K562 (cell line): ENCODE data around the gene PLCL1. TPM values are rescaled to one million over a fixed set of nuclear protein-coding genes. Genes with fewer than 3 reads are reported as not detected.

Experiments used
- BCL6 ChIP-seq: fragments of 250-450 bp; sonication (Bioruptor Pico); IDR thresholded peaks from 2 replicates; pipeline ENCODE4 v1.4.0; 2020
- DDX20 ChIP-seq: fragments of 450-650 bp; IDR thresholded peaks from 2 replicates; pipeline ENCODE4 v1.6.1; 2016; ENCODE audit warnings: missing genetic modification characterization, low read depth, mild to moderate bottlenecking, missing compliant biosample characterization, moderate library complexity
- ILK ChIP-seq: fragments of 450-650 bp; IDR thresholded peaks from 2 replicates; pipeline ENCODE4 v1.6.1; 2016; ENCODE audit warnings: missing genetic modification characterization, low read depth, mild to moderate bottlenecking, missing compliant biosample characterization, moderate library complexity, borderline replicate concordance
- MBD1 ChIP-seq: fragments of 250-450 bp; sonication (Bioruptor Pico); IDR thresholded peaks from 2 replicates; pipeline ENCODE4 v1.8.0; 2022; ENCODE audit warnings: inconsistent platforms
- NFATC3 ChIP-seq: fragments of 450-650 bp; IDR thresholded peaks from 2 replicates; pipeline ENCODE4 v1.6.1; 2017; ENCODE audit warnings: mild to moderate bottlenecking
- NFRKB ChIP-seq: fragments of 450-650 bp; IDR thresholded peaks from 2 replicates; pipeline ENCODE4 v1.6.1; 2016; ENCODE audit warnings: low read depth
- SMAD3 ChIP-seq: fragments of 450-650 bp; formaldehyde crosslinking; conservative IDR thresholded peaks from 2 replicates; pipeline ENCODE4 v1.4.0; 2020; ENCODE audit warnings: mild to moderate bottlenecking
- SMAD4 ChIP-seq: fragments of 250-450 bp; sonication (Bioruptor Pico); conservative IDR thresholded peaks from 2 replicates; pipeline ENCODE4 v1.8.0; 2021; ENCODE audit warnings: inconsistent platforms, mild to moderate bottlenecking, moderate library complexity
- TEAD2 ChIP-seq: fragments of 450-650 bp; IDR thresholded peaks from 2 replicates; pipeline ENCODE4 v1.6.1; 2016; ENCODE audit warnings: missing genetic modification characterization, control low read depth, missing compliant biosample characterization
- ZBTB17 ChIP-seq: fragments of 450-650 bp; formaldehyde crosslinking; IDR thresholded peaks from 2 replicates; pipeline ENCODE4 v1.4.0; 2020; ENCODE audit warnings: mild to moderate bottlenecking
- ZBTB9 ChIP-seq: fragments of 450-650 bp; formaldehyde crosslinking; IDR thresholded peaks from 2 replicates; pipeline ENCODE4 v1.4.0; 2020; ENCODE audit warnings: mild to moderate bottlenecking, moderate library complexity
- ZKSCAN8 ChIP-seq: fragments of 200-800 bp; sonication (Bioruptor generic); IDR thresholded peaks from 2 replicates; pipeline ENCODE4 v1.6.1; 2016; ENCODE audit warnings: missing genetic modification characterization, missing compliant biosample characterization
- ZNF197 ChIP-seq: fragments of 200-800 bp; sonication (Bioruptor generic); IDR thresholded peaks from 2 replicates; pipeline ENCODE4 v1.6.1; 2016; ENCODE audit warnings: low read depth, missing genetic modification characterization, missing compliant biosample characterization
- ZNF395 ChIP-seq: fragments of 200-800 bp; sonication (Bioruptor generic); IDR thresholded peaks from 2 replicates; pipeline ENCODE4 v1.6.1; 2017; ENCODE audit warnings: missing genetic modification characterization, missing compliant biosample characterization
- ZNF639 ChIP-seq, 2 experiments: fragments of 200-800 bp in 1 of 2; sonication (Bioruptor generic) in 1 of 2; sonication (generic) in 1 of 2; formaldehyde crosslinking in 1 of 2; IDR thresholded peaks in 1 of 2; conservative IDR thresholded peaks in 1 of 2; 2 replicates each; pipeline versions ENCODE4 v1.5.0 to v1.6.1; 2016 to 2020; ENCODE audit warnings: missing compliant biosample characterization in 1 of 2, missing genetic modification characterization in 1 of 2, missing genetic modification reagents in 1 of 2
- ZNF644 ChIP-seq: fragments of 200-800 bp; sonication (Bioruptor generic); IDR thresholded peaks from 2 replicates; pipeline ENCODE4 v1.6.1; 2016; ENCODE audit warnings: low read depth, missing genetic modification characterization, missing compliant biosample characterization
- ZNF740 ChIP-seq, 3 experiments: fragments of 200-800 bp in 1 of 3; sonication (Bioruptor generic) in 1 of 3; sonication (generic) in 1 of 3; formaldehyde crosslinking in 1 of 3; IDR thresholded peaks; 2 replicates each; pipeline versions ENCODE4 v1.6.1 to v1.8.0; 2016 to 2022; ENCODE audit warnings: mild to moderate bottlenecking in 2 of 3, missing compliant biosample characterization in 2 of 3, missing genetic modification characterization in 2 of 3, missing genetic modification reagents in 1 of 3
- ZNF75A ChIP-seq: fragments of 450-650 bp; formaldehyde crosslinking; IDR thresholded peaks from 2 replicates; pipeline ENCODE4 v1.4.0; 2020; ENCODE audit warnings: mild to moderate bottlenecking
- ZNF766 ChIP-seq: fragments of 200-800 bp; sonication (Bioruptor generic); conservative IDR thresholded peaks from 2 replicates; pipeline ENCODE4 v1.6.1; 2016; ENCODE audit warnings: missing genetic modification characterization, missing compliant biosample characterization
- polyA plus RNA-seq, 8 experiments: library from polyadenylated mRNA; depleted of rRNA in 4 of 8; stranded (reverse) in 5 of 8; unstranded in 3 of 8; fragments of >200 nt; fragmentation: Nextera tagmentation in 2 of 8; fragmentation: Illumina TruSeq in 1 of 8; extraction: Ambion mirVana in 2 of 8; extraction: Trizol in 1 of 8; gene quantifications; 2 replicates each; pipeline versions ENCODE4 v1.2.1 to v1.2.3, GENCODE V29; 2011 to 2014; ENCODE audit warnings: inconsistent platforms in 1 of 8, missing spikeins in 1 of 8
- total RNA-seq, 7 experiments: library from RNA; depleted of rRNA in 6 of 7; stranded (reverse); fragments of >200 nt in 6 of 7; fragmentation: Illumina TruSeq in 2 of 7; extraction: Trizol in 2 of 7; gene quantifications; 2 replicates each; pipeline versions ENCODE4 v1.2.1 to v1.2.3, GENCODE V29; 2011 to 2021; ENCODE audit warnings: low replicate concordance in 1 of 7

PLCL1 gene
- total and polyA plus RNA-seq, 9 of the 15 experiments (the other 6 are each of a cell fraction or from before 2014, with no cell fraction given), result 2.0 to 17.7 (median 8.6) TPM

- TF ChIP-seq SMAD3 (CRISPR knock-in tag), result 0 out of 2 replicates have a peak, but pooled peaks have one; percentile 39
- TF ChIP-seq ILK (tag), result peak; percentile 52; the same call in 1 of the 2 replicates
- TF ChIP-seq ZNF197, result 0 out of 2 replicates have a peak, but pooled peaks have one; percentile 36
- TF ChIP-seq TEAD2 (tag), result no peak
- peak; percentile 35 for TF ChIP-seq SMAD4 (CRISPR knock-in tag)
- TF ChIP-seq ZNF644 (tag), result peak; percentile 15; the same call in 1 of the 2 replicates
- TF ChIP-seq ZNF740 (CRISPR knock-in tag; IDR thresholded peaks at IDR 0.05), result no peak
- TF ChIP-seq ZNF740 (tag; IDR thresholded peaks at IDR 0.05), result peak in 1 of 2 experiments; percentile 78; a peak in 2 of 4 replicates
- TF ChIP-seq BCL6 (CRISPR knock-in tag), result peak; percentile 68
- peak in 1 of 2 experiments; percentile 71; a peak in 2 of 4 replicates for TF ChIP-seq ZNF639 (CRISPR knock-in tag; conservative IDR thresholded peaks at IDR 0.05 in 1 of 2, IDR thresholded peaks at IDR 0.05 in 1 of 2)
- TF ChIP-seq ZNF395, result peak; percentile 53; the same call in 1 of the 2 replicates
- TF ChIP-seq ZNF766 (CRISPR knock-in tag), result peak; percentile 73; the same call in 1 of the 2 replicates
- TF ChIP-seq ZBTB17 (CRISPR knock-in tag), result peak; percentile 57; the same call in 1 of the 2 replicates
- no peak for TF ChIP-seq MBD1 (CRISPR knock-in tag)
- peak; percentile 69; the same call in 1 of the 2 replicates for TF ChIP-seq NFRKB
- no peak for TF ChIP-seq NFATC3
- TF ChIP-seq ZKSCAN8, result peak; percentile 58
- peak; percentile 76 for TF ChIP-seq DDX20 (tag)
- peak; percentile 56; the same call in 1 of the 2 replicates for TF ChIP-seq ZBTB9
- no peak for TF ChIP-seq ZNF75A (CRISPR knock-in tag)
Observed at GRCh38 chr2:197930570-197931278, 126.3 kb downstream of the PLCL1 start (continued).
